RPMI7951 (cell line): ENCODE data around the gene SETDB1. TPM values are rescaled to one million over a fixed set of nuclear protein-coding genes. Genes with fewer than 3 reads are reported as not detected.

Source experiments
- DNase-seq: peaks from one replicate; pipeline ENCODE4 v3.0.0-alpha.2; 2012; ENCODE audit warnings: low read depth
- total RNA-seq: library from RNA; depleted of rRNA; stranded (reverse); fragments of >200 nt; shearing (Covaris generic); gene quantifications from 2 replicates; pipeline ENCODE4 v1.2.3, GENCODE V29; 2014

Gene SETDB1
- total RNA-seq, 1 experiment from 2014 or later: 21.0 TPM

GRCh38 chr1:150974580-150975478, 48.7 kb downstream of the SETDB1 start, which contains the start of gene CERS2:
Gene CERS2, minus strand, starts transcription at chr1:150974835. Its CDS starts 5,745 bp downstream, at chr1:150969090.
- DNase-seq: peak; percentile 76

GRCh38 chr1:150976401-150976821, 50.2 kb downstream of the SETDB1 start:
- no peak for DNase-seq

GRCh38 chr1:150976879-150977694, 50.9 kb downstream of the SETDB1 start:
- DNase-seq: peak; percentile 85

- peak; percentile 80 for DNase-seq
Observed at GRCh38 chr1:150979092-150980056, 53.2 kb downstream of the SETDB1 start.

- DNase-seq: no peak
Observed at GRCh38 chr1:150981177-150981804, 55.1 kb downstream of the SETDB1 start.

- DNase-seq: no peak
Observed at GRCh38 chr1:150981805-150982712, 55.9 kb downstream of the SETDB1 start, which contains the start of gene ANXA9. Gene ANXA9, plus strand, starts transcription at chr1:150982292. Its CDS starts 814 bp downstream, at chr1:150983106.

GRCh38 chr1:150985179-150985825, 59.1 kb downstream of the SETDB1 start:
- no peak for DNase-seq

GRCh38 chr1:150987924-150988323, 61.8 kb downstream of the SETDB1 start:
- no peak for DNase-seq

- DNase-seq: no peak
Observed at GRCh38 chr1:150992626-150993025, 66.5 kb downstream of the SETDB1 start.

- no peak for DNase-seq
Observed at GRCh38 chr1:150994248-150994647, 68.1 kb downstream of the SETDB1 start.

GRCh38 chr1:150995460-150995859, 69.3 kb downstream of the SETDB1 start:
- no peak for DNase-seq

- peak; percentile 27 for DNase-seq
Observed at GRCh38 chr1:150995896-150996295, 69.7 kb downstream of the SETDB1 start.

GRCh38 chr1:150997126-150997872, 71.1 kb downstream of the SETDB1 start:
- DNase-seq: no peak

- DNase-seq: no peak
Observed at GRCh38 chr1:150997949-150998348, 71.8 kb downstream of the SETDB1 start.

- DNase-seq: peak; percentile 96
Observed at GRCh38 chr1:150999051-150999674, 73.0 kb downstream of the SETDB1 start.

- DNase-seq: no peak
Observed at GRCh38 chr1:150999926-151000325, 73.8 kb downstream of the SETDB1 start.

- DNase-seq: no peak
Observed at GRCh38 chr1:151000408-151000807, 74.2 kb downstream of the SETDB1 start.

- no peak for DNase-seq
Observed at GRCh38 chr1:151001602-151002001, 75.4 kb downstream of the SETDB1 start.
